ENCODE results near the gene THAP5.

The THAP5 gene

DNA sequence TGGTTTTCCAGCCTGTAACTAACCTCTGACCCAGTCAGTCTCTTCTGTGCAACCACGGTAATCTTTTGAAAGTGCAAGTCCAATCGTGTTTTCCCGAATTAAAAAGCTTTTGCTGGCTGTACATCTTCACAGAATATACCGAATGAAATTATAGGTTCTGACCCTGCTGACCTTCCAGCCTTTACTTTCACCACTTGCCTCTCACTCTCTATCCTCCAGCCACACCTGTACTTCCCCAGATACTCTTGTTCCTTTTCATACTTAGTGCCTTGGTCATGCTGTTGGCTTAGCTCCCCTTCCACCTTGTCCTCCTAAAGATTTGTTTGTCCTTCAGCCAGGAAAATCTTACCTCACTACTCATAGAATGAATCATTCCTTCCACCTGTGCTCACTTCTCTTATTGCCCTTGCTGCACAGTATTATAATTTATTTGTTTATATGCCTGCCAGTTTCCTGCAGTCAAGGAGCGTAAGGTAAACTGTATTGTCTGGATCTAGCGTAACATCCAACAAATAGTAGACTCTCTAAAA lies 41.3 kb downstream of the THAP5 start:
- DNase-seq: peak; percentile 66

DNA sequence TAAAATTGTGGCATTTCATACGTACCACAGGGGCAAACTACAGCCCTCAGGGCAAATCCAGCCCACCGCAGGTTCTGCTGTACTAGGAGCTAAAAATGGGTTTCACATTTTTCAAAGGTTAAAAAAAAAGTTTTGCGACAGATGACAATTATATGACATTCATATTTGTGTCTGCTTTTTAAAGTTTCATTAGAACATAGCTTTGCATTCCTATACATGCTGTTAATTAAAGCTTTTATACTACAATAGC lies 42.8 kb downstream of the THAP5 start:
- no peak for DNase-seq

- peak; percentile 96 for DNase-seq
These were observed 43.3 kb downstream of the THAP5 start, which contains the start of gene PNPLA8 for GRCh38 chr7:108525985-108526767. TSS of gene PNPLA8 (minus strand) at chr7:108526135. CDS start at chr7:108515491, 10,644 bp downstream.

GRCh38 chr7:108525327-108525984 lies 44.0 kb downstream of the THAP5 start:
- DNase-seq: peak; percentile 60

GRCh38 chr7:108522780-108523179 lies 46.7 kb downstream of the THAP5 start:
- DNase-seq: no peak

GRCh38 chr7:108517951-108518350 lies 51.6 kb downstream of the THAP5 start:
- DNase-seq: no peak

- DNase-seq: no peak
These were observed 53.9 kb downstream of the THAP5 start for GRCh38 chr7:108515630-108516029.

- DNase-seq: no peak
These were observed 54.5 kb downstream of the THAP5 start for GRCh38 chr7:108515013-108515412.

Data from NCI-H2029 treated with DMSO at 0.1 percent for 48 hours (cell line).